ENCODE results near the gene EBF4.

DNA sequence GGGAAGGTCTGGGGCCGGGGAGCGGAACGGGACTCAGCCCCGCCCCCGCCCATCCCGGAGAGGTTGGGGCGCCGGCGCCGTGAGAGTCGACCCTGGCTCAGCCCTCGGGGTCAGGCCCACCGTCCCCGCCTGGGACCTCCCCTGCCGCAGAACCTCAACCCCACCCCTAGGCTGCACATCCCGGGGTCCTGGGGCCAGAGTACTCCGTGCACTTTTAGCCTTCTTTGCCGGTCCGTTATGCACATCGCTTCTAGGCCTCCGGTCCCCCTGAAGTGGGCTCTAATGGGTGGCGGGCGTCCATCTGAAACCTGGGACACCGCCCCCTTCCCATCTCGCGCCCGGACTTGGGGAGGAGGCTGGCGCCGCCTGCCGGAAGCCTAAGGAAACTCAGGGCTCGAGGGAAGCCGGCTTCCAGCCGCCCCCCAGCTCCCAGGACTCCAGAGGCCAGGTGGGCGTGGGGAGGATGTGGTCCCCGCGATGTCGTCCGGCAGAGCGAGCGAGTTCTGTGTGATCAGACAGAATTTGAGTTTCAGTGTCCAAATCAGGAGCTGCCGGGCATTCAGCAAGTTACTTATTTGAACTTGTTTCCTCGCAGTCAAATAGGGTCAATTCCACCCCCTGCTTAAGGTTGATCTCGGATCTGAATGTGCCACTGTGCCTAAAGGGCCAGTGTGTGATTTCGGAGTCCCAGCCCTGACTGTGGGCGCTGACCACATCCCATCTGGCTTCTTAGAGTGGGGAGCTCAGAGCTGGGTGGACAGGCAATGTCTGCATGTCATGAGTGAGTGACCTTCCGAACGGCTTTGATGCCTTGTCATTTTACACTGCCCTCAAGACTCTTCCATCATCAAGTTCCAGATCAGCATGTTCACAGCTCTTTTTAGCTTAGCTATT lies 60.2 kb downstream of the EBF4 start:
- TF ChIP-seq TAF1 (IDR thresholded peaks at IDR 0.05; ENCODE audit: low read depth) (no peak), EZH2 (IDR thresholded peaks at IDR 0.05; ENCODE audit: borderline replicate concordance, insufficient read depth, low read length, poor library complexity, severe bottlenecking) (no peak), EP300 (conservative IDR thresholded peaks at IDR 0.05; ENCODE audit: poor library complexity, severe bottlenecking) (no peak), RAD21 (conservative IDR thresholded peaks at IDR 0.05) (peak; percentile 36)
- TF ChIP-seq, protein P1, sequence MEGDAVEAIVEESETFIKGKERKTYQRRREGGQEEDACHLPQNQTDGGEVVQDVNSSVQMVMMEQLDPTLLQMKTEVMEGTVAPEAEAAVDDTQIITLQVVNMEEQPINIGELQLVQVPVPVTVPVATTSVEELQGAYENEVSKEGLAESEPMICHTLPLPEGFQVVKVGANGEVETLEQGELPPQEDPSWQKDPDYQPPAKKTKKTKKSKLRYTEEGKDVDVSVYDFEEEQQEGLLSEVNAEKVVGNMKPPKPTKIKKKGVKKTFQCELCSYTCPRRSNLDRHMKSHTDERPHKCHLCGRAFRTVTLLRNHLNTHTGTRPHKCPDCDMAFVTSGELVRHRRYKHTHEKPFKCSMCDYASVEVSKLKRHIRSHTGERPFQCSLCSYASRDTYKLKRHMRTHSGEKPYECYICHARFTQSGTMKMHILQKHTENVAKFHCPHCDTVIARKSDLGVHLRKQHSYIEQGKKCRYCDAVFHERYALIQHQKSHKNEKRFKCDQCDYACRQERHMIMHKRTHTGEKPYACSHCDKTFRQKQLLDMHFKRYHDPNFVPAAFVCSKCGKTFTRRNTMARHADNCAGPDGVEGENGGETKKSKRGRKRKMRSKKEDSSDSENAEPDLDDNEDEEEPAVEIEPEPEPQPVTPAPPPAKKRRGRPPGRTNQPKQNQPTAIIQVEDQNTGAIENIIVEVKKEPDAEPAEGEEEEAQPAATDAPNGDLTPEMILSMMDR (IDR thresholded peaks at IDR 0.05; ENCODE audit: poor library complexity, severe bottlenecking): peak; percentile 62

Measured in neural cell (in vitro differentiated cells).